ENCODE data around the gene AFMID. TPM values are rescaled to one million over a fixed set of nuclear protein-coding genes. Genes with fewer than 3 reads are reported as not detected.

Gene AFMID
- polyA plus RNA-seq, 3 donors = 7.1 to 45.7 (median 14.2) TPM

DNA sequence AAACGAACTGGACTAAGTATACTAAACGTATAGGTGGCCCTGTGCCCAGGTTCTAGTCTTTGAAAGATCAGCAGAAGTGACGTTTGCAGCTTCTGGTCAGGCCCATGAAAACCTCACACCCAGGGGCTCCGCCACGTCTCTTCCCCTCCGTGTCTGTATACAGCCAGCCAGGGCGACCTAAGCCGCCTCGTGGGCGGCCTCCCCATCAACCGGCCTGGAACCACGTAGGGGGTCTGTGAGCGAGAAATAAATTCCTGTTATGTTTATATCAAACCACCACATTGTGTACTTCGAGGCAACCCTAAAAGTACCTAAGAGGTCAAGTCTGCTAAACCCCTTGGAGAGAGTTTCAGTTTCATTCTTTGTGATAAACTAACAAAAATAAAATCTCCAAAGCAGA lies 7.1 kb upstream of the AFMID start:
- Histone ChIP-seq H3K4me3 (replicated peaks in 1 of 3; ENCODE audit: low read depth in 2 of 3, low read length in 3 of 3) (no peak overlapping the region), H4K20me1 (ENCODE audit: insufficient read depth, low read length) (no peaks in the 10 kb centered on the region), H3K36me3 (replicated peaks in 1 of 2; ENCODE audit: control insufficient read depth in 1 of 2, insufficient read depth in 2 of 2, low read length in 2 of 2) (peaks cover 0 to 4% of the 10 kb centered on the region in 2 donors), H3K4me2 (replicated peaks; ENCODE audit: extremely low read depth, low read length, poor library complexity, severe bottlenecking) (no peak overlapping the region), H3K9ac (ENCODE audit: insufficient read depth, low read length, poor library complexity, severe bottlenecking) (no peak overlapping the region), H3K79me2 (ENCODE audit: insufficient read depth, low read length) (peaks cover 40% of the 10 kb centered on the region), H3K27ac (ENCODE audit: low read depth in 1 of 2, low read length in 2 of 2) (peak overlapping the region in 1 of 2 donors; percentile 15), H3K4me1 (ENCODE audit: control insufficient read depth in 1 of 2, insufficient read depth in 2 of 2, low read length in 2 of 2) (peaks cover 26 to 34% of the 10 kb centered on the region in 2 donors), H3K27me3 (ENCODE audit: control insufficient read depth in 2 of 2, insufficient read depth in 2 of 2, low read length in 2 of 2) (no peaks in the 10 kb centered on the region), H3K9me3 (replicated peaks in 1 of 2; ENCODE audit: control insufficient read depth in 1 of 2, insufficient read depth in 1 of 2, low read length in 2 of 2) (no peaks in the 10 kb centered on the region), H2AFZ (ENCODE audit: insufficient read depth, low read depth, low read length, poor library complexity, severe bottlenecking) (no peak overlapping the region)
- Mint-ChIP-seq H3K36me3 (peaks cover 22 to 52% of the 10 kb centered on the region in 2 donors), H3K27me3 (ENCODE audit: low read depth in 3 of 3) (peaks cover 0 to 2% (median 0%) of the 10 kb centered on the region in 3 donors), H3K27ac (peak overlapping the region in 1 of 7 donors; percentile 87), H3K4me3 (no peak overlapping the region), H3K9me3 (no peaks in the 10 kb centered on the region), H3K4me1 (peaks cover 42% of the 10 kb centered on the region)
- WGBS (ENCODE audit: insufficient coverage) = 89% methylated on average over 3 of the region's 14 CpGs
- DNase-seq = no peak
- TF ChIP-seq CTCF (IDR thresholded peaks at IDR 0.05) = no peak
- intact Hi-C loops (cut with micrococcal nuclease) = no loop called here

DNA sequence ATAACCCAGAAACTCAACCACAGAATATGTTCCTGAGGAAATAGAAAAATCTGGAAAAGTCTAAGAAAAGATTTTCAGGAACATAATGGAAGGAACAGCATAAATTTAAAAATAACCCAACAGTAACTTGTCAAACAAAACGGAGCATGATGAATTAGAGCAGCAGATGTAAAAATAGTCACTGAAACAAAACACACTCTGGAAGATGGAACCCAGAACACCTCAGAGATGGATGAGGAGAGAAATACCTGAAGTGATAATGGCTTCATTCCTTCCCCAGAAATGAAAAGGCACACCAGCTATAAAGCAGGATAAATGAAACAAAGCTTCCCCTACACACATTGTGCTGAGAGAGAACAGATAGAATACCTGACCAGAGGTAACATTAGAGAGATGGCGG lies 6.7 kb upstream of the AFMID start:
- H3K4me1 Mint-ChIP-seq = peaks cover 39% of the 10 kb centered on the region
- no peak overlapping the region for H2AFZ ChIP-seq (ENCODE audit: insufficient read depth, low read depth, low read length, poor library complexity, severe bottlenecking)
- H3K36me3 Mint-ChIP-seq = peaks cover 18 to 48% of the 10 kb centered on the region in 2 donors
- no peak overlapping the region for H3K4me3 Mint-ChIP-seq
- TF ChIP-seq CTCF (IDR thresholded peaks at IDR 0.05) = no peak
- peaks cover 0 to 2% (median 0%) of the 10 kb centered on the region in 3 donors for H3K27me3 Mint-ChIP-seq (ENCODE audit: low read depth in 3 of 3)
- no peaks in the 10 kb centered on the region for H3K9me3 ChIP-seq (replicated peaks in 1 of 2; ENCODE audit: control insufficient read depth in 1 of 2, insufficient read depth in 1 of 2, low read length in 2 of 2)
- H3K27me3 ChIP-seq (ENCODE audit: control insufficient read depth in 2 of 2, insufficient read depth in 2 of 2, low read length in 2 of 2) = no peaks in the 10 kb centered on the region
- no peaks in the 10 kb centered on the region for H3K9me3 Mint-ChIP-seq
- peak overlapping the region in 2 of 7 donors; percentile 6 to 39 for H3K27ac Mint-ChIP-seq
- no peak overlapping the region for H3K4me2 ChIP-seq (replicated peaks; ENCODE audit: extremely low read depth, low read length, poor library complexity, severe bottlenecking)
- H3K79me2 ChIP-seq (ENCODE audit: insufficient read depth, low read length) = peaks cover 42% of the 10 kb centered on the region
- peaks cover 22 to 32% of the 10 kb centered on the region in 2 donors for H3K4me1 ChIP-seq (ENCODE audit: control insufficient read depth in 1 of 2, insufficient read depth in 2 of 2, low read length in 2 of 2)
- H4K20me1 ChIP-seq (ENCODE audit: insufficient read depth, low read length) = no peaks in the 10 kb centered on the region
- H3K9ac ChIP-seq (ENCODE audit: insufficient read depth, low read length, poor library complexity, severe bottlenecking) = no peak overlapping the region
- WGBS (ENCODE audit: insufficient coverage) = no CpG with 5 or more reads among the region's 2 CpGs
- intact Hi-C loops (cut with micrococcal nuclease) = no loop called here
- no peak for DNase-seq
- H3K36me3 ChIP-seq (replicated peaks in 1 of 2; ENCODE audit: control insufficient read depth in 1 of 2, insufficient read depth in 2 of 2, low read length in 2 of 2) = peaks cover 0 to 4% of the 10 kb centered on the region in 2 donors
- no peak overlapping the region for H3K27ac ChIP-seq (ENCODE audit: low read depth in 1 of 2, low read length in 2 of 2)
- H3K4me3 ChIP-seq (replicated peaks in 1 of 3; ENCODE audit: low read depth in 2 of 3, low read length in 3 of 3) = no peak overlapping the region
